ENCODE data around the gene FOXC1.

The FOXC1 gene

DNA sequence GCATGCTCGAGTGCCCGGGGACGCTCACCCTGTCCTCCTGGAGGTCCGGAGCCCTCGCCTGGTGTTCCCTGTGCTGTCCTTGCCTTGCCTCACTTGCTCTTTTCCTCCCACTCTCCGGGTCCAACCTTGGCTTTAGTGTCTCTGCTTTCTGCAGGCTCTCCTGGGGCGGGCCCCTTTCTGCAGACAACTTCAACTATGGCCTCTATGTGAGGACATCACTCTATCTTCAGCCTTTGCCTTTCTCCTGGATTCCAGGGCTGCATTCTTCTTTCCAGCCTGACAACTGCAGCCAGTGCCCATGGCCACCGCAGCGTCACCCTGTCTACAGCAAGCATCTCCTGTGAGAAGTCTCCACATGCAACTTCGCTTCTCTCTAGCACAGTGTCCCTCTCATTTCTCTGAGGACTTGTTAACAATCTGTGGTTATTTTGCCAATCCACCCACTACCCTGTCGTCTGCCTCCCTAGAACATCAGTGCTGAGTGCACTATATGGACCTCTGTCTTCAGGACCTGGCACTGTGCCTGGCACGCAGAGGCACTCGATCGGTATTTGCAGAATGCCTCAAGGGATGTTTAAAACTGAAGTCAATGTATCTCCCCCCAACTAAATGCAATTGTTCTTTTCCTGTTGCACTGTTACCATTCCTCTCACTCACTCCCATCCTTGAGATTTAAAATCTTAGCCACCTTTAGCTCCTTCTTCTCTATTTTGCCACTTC lies 35.9 kb downstream of the FOXC1 start:
- DNase-seq = no peak

DNA sequence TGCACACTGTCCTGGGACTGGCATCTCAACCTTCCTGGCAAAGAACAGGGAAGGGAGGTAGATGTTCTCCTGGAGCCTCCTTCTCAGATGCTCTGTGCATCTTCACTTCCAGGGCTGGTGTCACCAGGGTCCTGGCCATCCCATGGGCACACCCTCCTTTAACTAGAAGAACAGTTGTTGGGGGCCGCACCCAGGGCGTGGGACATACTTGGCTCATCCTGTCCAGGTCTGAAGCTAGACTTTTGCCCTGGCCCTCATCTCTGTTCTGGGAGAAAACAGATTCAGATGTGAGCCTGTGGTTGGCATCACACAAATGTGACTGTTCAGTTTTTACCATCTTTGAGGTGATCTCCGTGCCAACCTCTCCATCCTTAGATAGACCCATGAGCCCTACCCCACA lies 41.6 kb downstream of the FOXC1 start:
- no peak for DNase-seq

DNA sequence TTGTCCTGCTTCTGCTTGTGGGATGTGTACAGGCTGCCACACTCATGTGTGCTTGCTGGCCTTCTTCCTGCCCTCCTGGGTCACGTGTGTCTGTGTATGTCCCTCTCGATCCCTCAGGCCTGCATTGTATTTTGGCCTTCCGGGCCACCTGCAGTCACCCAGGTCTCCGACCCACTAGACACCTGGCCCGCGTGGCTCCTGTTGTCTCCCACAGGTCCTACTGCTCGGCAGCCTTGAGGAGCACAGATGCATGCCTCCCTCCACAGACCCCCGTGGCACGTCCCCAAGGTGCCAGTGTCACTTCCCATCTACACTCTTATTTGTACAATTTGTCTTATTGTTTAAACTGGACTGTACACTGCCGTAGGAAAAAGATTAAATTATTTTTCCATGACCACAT lies 43.1 kb downstream of the FOXC1 start:
- DNase-seq = no peak

DNA sequence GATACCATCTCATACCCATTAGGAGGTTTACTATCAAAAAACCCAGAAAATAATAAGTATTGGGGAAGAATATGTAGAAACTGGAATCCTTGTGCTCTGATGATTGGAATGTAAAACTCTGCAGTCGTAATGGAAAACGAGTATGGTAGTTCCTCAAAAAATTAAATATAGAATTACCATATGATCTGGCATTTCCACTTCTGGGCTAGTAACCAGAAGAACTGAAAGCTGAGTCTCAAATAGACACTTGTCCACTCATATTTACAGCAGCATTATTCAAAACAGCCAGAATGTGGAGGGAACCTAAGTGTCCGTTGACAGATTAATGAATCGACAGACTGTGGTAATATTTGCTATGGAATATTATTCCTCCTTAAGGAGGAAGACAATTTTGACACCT lies 44.3 kb downstream of the FOXC1 start:
- no peak for DNase-seq

DNA sequence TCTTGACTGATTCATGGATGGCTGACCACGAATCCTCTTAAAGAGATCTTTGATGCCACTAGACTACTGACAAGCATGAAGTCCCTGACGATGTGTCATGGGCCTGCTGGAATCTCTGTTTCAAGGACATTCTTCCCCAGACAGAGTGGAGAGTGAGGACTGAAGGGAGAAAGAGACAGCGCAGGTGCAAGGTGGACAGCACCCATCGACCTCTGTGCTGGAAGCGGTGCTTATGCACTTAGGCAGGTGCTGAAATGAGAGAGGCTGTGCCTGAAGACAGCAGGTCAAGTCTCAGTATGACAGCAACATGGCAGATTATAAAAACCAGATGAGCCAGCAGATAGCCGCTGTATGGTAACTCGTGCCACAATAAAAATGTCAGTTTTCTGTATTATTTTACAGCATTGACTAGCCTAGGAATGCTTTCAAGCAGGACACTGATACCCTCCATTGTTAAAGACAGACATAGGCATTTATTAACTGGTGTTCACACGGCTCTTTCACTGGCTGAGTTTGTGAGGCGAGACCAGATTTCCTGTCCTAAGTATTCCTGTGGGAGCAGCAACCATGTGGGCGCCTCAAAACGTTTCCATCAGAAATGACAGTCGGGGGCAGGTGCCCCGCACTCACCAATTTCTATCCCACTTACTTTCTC lies 47.5 kb downstream of the FOXC1 start:
- no peak for DNase-seq

DNA sequence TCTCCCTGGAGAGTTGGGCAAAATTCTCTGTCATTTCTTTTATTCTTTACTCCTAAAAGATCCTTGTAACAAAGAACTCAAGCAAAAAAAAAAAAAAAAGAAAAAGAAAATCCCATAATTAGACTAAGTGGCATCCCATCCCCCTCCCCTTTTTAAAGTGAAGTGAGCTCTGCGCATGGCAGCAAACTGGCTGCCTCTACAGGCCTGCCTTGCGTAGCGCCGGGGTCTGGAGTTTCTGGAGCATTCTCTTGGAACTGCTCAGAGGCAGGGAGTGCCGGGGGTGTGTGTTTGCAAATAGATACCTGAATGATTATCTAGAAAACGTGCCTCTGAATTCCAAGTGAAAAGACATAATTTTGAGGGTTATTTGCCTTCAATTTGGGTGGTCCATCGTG lies 48.1 kb downstream of the FOXC1 start:
- no peak for DNase-seq

DNA sequence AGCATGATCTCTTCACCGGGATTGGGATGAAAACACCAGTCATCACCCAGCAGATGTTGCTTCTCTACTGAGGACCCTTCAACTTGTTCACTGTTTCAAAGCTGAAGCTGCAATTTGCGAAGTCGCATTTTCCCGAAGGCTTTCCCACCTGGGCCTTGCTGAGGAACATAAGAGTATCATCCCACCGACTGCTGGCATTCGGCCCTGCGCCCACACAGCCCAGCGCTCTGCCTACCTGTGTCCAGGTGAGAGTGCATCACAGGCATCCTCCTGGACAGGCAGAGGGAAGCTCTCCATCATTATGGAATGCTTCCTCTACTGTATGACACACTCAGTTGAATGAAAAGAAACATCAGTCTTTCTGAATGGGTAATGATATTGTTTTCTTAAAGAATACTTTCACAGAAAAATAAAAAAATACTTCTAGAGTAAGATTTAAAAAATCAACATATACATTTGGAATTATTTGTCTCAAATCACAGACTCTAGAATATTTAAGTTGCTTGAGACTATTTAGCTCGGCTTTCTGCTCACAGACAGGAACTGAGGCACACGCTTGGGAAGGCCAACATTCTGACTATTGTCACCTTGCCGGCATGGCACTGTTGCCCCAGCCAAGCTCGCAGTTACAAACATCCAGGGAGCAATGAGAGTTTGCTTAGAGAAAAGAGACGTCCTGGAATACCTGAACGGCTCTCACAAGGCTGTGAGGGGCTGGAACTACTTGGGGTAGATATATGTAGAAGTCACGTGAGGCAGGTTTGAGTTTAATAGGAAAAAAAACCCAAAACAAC lies 48.7 kb downstream of the FOXC1 start:
- DNase-seq = no peak

DNA sequence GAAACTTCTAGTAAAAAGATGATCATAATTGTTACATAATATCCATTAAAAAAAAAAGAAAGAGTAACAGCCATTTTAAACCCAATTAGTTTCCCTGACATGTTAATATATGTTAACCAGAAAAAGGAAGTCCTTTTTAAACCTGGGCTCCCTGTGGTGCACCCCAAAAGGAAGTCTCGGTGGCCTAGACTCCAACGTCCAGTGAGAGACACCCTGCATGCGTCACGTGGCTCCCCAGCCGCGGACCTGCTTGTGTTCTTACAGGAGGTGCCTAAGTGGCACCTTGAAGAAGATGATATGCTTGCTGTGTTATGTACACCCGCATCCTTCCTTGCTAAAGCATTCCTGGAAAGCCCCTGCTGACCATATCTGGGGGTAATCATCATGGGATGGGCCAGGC lies 50.1 kb downstream of the FOXC1 start:
- DNase-seq = no peak

DNA sequence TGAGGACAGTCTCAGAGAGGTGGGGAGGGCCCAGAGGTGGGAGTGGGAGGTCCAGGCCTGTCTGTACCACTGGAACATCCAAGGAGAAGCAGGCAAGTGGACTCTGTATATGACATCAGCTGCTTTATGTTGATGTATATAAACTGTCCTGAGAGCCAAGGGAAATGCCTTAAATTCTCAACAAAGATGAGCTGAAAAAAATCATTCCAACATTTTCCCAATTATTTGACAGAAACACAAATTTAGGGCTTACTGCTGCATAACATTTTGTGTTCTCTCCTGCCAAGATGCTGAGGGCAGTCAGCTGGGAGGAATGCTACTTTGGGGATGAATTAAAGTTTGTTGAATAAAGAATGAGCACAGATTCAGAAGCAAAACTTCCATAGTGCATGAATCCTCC lies 52.8 kb downstream of the FOXC1 start:
- DNase-seq = no peak

Data from KG1 (cell line).